Omental fat pad (tissue), 4 donors: Measurements from ENCODE around the gene DPYSL3. TPM values are rescaled to one million over a fixed set of nuclear protein-coding genes. Genes with fewer than 3 reads are reported as not detected.

Source experiments
- ATAC-seq: fragments of 150-250 bp; one replicate; pipeline ENCODE4 v1.9.1; 2016; ENCODE audit warnings: mild to moderate bottlenecking, moderate library complexity; ENCODE audit not compliant: low FRiP score
- DNase-seq: peaks from one replicate; pipeline ENCODE4 v3.0.0-alpha.2; 2019; ENCODE audit warnings: low spot score
- CTCF ChIP-seq, 3 donors: fragments of 450-650 bp; IDR thresholded peaks; one replicate each; pipeline ENCODE4 v1.5.1; 2016 to 2017; ENCODE audit warnings: antibody characterized with exemption in 3 of 3, mild to moderate bottlenecking in 3 of 3, moderate library complexity in 2 of 3
- total RNA-seq, 4 donors: library from RNA; depleted of rRNA; stranded (reverse); fragments of >200 nt; gene quantifications; one replicate each; pipeline ENCODE4 v1.1.0, GENCODE V29; 2016

DPYSL3 gene
- total RNA-seq, 4 donors from 2014 or later: 26.9 to 78.0 (median 54.9) TPM

GRCh38 chr5:147360816-147361215 lies 149.1 kb downstream of the DPYSL3 start:
- no peak for ATAC-seq
- no peak for DNase-seq
- no peak for TF ChIP-seq CTCF (IDR thresholded peaks at IDR 0.05)

GRCh38 chr5:147359581-147359980 lies 150.3 kb downstream of the DPYSL3 start:
- TF ChIP-seq CTCF (IDR thresholded peaks at IDR 0.05): no peak
- ATAC-seq (no peak), DNase-seq (no peak)

GRCh38 chr5:147359101-147359500 lies 150.8 kb downstream of the DPYSL3 start:
- TF ChIP-seq CTCF (IDR thresholded peaks at IDR 0.05): no peak
- ATAC-seq (no peak), DNase-seq (no peak)

GRCh38 chr5:147349241-147349640 lies 160.6 kb downstream of the DPYSL3 start:
- no peak for TF ChIP-seq CTCF (IDR thresholded peaks at IDR 0.05)
- no peak for DNase-seq
- no peak for ATAC-seq

- no peak for TF ChIP-seq CTCF (IDR thresholded peaks at IDR 0.05)
- no peak for ATAC-seq
- DNase-seq: no peak
These were observed 161.4 kb downstream of the DPYSL3 start for GRCh38 chr5:147348451-147348850.

GRCh38 chr5:147348046-147348445 lies 161.8 kb downstream of the DPYSL3 start:
- DNase-seq (no peak), ATAC-seq (no peak)
- no peak for TF ChIP-seq CTCF (IDR thresholded peaks at IDR 0.05)

- no peak for TF ChIP-seq CTCF (IDR thresholded peaks at IDR 0.05)
- no peak for DNase-seq
- no peak for ATAC-seq
These were observed 163.8 kb downstream of the DPYSL3 start for GRCh38 chr5:147346006-147346561.
